ENCODE results near the gene ERN1.
A peak's percentile ranks its signal among the peaks of the same experiment; 100 is the strongest.

The ERN1 gene

GRCh38 chr17:64145751-64146417, 15.9 kb upstream of the ERN1 start:
- no peak for TF ChIP-seq CTCF (IDR thresholded peaks at IDR 0.05; ENCODE audit: extremely low read depth, missing control alignments)
- peak; percentile 93 for DNase-seq (ENCODE audit: low spot score)

GRCh38 chr17:64145375-64145750, 15.4 kb upstream of the ERN1 start:
- no peak for TF ChIP-seq CTCF (IDR thresholded peaks at IDR 0.05; ENCODE audit: extremely low read depth, missing control alignments)

GRCh38 chr17:64139542-64139941, 9.6 kb upstream of the ERN1 start:
- TF ChIP-seq CTCF (IDR thresholded peaks at IDR 0.05; ENCODE audit: extremely low read depth, missing control alignments) = no peak
- DNase-seq (ENCODE audit: low spot score) = no peak

More at GRCh38 chr17:64145375-64145750, 15.4 kb upstream of the ERN1 start:
- DNase-seq (ENCODE audit: low spot score) = no peak

GRCh38 chr17:64138441-64138840, 8.5 kb upstream of the ERN1 start:
- no peak for TF ChIP-seq CTCF (IDR thresholded peaks at IDR 0.05; ENCODE audit: extremely low read depth, missing control alignments)
- DNase-seq (ENCODE audit: low spot score) = no peak

- TF ChIP-seq CTCF (IDR thresholded peaks at IDR 0.05; ENCODE audit: extremely low read depth, missing control alignments) = no peak
- DNase-seq (ENCODE audit: low spot score) = no peak
Measured at GRCh38 chr17:64135000-64135399, 5.1 kb upstream of the ERN1 start.

- TF ChIP-seq CTCF (IDR thresholded peaks at IDR 0.05; ENCODE audit: extremely low read depth, missing control alignments) = no peak
- DNase-seq (ENCODE audit: low spot score) = no peak
Measured at GRCh38 chr17:64134216-64134970, 4.4 kb upstream of the ERN1 start.

GRCh38 chr17:64133546-64134215, 3.7 kb upstream of the ERN1 start:
- DNase-seq (ENCODE audit: low spot score) = peak; percentile 68
- peak; percentile 46 for TF ChIP-seq CTCF (IDR thresholded peaks at IDR 0.05; ENCODE audit: extremely low read depth, missing control alignments)
